GM18909 (cell line): ENCODE data around the gene ATP9B.

Experiments used
- ATAC-seq: cut with Tn5 transposase; IDR thresholded peaks from one replicate; pipeline ENCODE4 v1.9.1; 2021; ENCODE audit warnings: mild to moderate bottlenecking; ENCODE audit not compliant: unreplicated experiment, poor library complexity

Gene ATP9B, protein sequence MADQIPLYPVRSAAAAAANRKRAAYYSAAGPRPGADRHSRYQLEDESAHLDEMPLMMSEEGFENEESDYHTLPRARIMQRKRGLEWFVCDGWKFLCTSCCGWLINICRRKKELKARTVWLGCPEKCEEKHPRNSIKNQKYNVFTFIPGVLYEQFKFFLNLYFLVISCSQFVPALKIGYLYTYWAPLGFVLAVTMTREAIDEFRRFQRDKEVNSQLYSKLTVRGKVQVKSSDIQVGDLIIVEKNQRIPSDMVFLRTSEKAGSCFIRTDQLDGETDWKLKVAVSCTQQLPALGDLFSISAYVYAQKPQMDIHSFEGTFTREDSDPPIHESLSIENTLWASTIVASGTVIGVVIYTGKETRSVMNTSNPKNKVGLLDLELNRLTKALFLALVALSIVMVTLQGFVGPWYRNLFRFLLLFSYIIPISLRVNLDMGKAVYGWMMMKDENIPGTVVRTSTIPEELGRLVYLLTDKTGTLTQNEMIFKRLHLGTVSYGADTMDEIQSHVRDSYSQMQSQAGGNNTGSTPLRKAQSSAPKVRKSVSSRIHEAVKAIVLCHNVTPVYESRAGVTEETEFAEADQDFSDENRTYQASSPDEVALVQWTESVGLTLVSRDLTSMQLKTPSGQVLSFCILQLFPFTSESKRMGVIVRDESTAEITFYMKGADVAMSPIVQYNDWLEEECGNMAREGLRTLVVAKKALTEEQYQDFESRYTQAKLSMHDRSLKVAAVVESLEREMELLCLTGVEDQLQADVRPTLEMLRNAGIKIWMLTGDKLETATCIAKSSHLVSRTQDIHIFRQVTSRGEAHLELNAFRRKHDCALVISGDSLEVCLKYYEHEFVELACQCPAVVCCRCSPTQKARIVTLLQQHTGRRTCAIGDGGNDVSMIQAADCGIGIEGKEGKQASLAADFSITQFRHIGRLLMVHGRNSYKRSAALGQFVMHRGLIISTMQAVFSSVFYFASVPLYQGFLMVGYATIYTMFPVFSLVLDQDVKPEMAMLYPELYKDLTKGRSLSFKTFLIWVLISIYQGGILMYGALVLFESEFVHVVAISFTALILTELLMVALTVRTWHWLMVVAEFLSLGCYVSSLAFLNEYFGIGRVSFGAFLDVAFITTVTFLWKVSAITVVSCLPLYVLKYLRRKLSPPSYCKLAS

DNA sequence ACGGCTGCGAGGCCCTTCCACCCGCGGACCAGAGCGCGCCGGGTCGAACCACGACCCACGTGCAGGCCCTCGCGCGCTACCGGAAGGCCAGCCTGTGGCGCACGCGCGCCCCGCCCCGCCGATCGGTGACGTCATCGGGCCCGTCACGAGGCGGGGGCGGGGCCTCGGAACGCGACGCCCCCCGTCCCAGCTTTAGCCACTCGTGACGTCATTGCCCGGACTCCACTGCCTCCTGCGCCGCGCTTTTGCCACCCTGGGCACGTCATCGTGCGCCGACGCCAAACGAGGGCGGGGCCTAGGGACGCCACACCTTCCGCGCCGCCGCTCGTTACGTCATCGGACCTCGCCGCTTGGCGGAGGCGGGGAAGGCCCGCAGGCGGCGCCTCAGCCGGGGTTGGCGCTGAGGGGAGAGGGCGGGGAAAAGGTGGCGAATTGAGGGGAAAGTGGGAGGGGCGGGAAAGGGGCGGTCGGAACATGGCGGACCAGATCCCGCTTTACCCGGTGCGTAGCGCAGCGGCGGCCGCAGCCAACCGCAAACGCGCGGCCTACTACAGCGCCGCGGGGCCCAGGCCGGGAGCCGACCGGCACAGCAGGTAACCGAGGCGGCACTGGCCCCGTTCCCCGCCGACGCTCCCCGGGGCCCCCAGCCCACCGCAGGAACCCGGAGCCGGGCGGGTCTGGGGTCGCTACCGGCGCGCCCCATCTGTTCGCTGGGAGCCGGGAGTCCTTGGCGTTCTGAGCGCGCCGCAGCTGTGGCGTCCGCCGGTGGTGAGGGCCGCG is at the start of gene ATP9B:
Gene ATP9B, plus strand, starts transcription at position 458 of the 780 bp plus-strand sequence. Its CDS starts 17 bp downstream, at position 475.
- ATAC-seq = peak; percentile 94

DNA sequence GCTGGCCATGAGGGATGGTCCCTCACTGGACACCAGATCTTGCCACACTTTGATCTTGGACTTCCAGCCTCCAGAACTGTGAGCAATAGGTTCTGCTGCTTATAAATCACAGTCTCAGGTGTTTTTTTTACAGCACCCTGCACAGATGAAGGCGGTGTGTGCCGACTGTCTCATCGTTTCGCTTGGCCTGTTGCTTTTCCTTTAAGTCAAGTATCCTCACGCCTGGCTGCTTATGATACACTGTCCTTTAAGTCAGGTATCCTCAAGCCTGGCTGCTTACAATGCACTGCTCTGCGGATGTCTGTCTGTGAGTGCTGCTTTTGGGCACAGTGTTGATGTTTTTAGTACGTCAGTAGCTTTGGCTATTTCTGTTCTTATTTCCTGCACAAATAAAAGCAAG is 49.3 kb upstream of the ATP9B start:
- ATAC-seq = no peak

DNA sequence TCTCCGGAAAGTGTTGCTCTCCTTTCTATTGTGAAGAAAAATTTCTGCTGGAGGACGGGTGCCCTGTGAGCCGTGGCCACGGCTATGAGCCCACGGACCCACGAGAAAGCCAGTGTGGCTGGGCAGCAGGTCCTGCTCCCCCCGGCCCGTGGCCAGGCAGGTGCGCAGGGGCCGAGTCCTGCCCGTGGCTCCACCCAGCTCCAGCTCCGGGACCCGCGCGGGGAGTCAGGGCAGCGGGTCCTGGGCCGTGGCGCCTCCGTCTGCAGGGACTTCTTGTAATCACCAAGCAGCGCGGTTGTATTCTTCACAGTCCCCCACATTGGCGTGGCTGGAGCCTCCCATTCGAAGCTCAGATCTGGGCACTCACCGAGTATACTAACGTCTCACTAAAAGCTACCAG is 46.6 kb upstream of the ATP9B start:
- no peak for ATAC-seq

DNA sequence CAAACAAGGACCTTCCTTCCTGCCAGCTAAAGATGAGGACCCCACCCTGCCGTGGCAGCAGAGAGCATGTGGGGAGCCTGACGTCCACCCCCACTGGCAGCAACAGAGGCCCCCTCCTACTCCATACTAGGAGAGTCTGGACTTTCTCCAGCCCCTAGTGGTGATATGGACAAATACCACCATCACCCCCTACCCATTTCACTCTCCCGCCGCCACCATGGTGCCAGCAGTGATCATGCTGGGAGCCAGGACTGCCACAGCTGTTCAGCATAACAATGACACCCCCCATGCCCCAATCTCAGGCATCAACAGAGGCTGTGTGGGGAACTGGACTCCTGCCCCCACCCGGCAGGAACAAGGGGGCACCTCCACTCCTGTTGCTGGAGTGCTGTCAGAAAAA is 42.7 kb upstream of the ATP9B start:
- ATAC-seq = no peak

DNA sequence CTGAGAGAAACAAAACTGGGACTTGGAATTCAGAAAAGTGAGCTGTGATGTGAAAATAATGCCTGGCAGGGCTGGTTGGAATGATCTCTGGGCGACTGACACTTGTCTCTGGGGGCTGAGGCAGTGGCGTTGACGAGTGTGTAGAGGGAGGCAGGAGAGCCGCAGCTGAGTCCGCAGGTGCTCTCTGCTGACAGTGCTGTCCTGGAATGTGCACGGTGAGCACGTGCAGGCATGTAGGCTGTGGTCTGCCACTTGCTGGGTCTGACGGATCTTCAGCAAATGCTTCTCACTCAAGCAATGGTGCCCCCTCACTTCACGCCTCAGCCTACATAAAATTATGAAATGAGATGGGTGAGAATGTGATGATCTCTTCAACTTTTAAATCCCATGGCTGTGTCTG is 38.5 kb upstream of the ATP9B start:
- ATAC-seq = no peak

DNA sequence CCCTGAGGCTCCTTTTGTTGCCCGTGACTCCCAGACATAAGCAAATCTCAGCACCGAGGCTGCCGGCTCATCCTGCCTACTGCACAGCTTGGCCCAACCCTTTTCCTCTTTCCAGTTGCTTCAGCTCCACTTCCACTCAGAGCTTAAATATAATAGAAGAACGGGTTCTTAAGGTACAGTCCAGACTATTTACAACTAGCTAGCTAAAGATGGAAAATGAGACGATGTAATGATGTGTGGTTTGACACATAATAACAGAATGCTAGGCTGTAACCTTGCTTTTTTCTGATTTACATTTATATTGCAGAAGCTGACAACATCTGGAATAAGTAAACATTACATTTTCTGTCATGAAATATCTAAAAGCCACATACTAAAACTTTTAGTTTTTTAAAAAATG is 26.9 kb upstream of the ATP9B start:
- no peak for ATAC-seq

DNA sequence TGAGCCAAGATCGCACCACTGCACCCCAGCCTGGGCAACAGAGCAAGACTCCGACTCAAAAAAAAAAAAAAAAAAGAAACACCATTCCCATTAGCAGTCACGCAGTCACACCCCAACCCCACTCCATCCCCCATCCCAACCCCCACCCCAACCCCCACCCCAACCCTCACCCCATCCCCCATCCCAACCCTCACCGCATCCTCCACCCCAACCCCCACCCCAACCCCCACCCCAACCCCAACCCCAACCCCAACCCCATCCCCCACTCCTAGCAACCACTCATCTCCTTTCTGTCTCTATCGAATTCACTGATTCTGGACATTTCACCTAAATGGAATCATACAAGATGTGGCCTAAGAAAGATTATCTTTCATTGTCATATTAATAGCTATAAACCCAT is 25.9 kb upstream of the ATP9B start:
- no peak for ATAC-seq

DNA sequence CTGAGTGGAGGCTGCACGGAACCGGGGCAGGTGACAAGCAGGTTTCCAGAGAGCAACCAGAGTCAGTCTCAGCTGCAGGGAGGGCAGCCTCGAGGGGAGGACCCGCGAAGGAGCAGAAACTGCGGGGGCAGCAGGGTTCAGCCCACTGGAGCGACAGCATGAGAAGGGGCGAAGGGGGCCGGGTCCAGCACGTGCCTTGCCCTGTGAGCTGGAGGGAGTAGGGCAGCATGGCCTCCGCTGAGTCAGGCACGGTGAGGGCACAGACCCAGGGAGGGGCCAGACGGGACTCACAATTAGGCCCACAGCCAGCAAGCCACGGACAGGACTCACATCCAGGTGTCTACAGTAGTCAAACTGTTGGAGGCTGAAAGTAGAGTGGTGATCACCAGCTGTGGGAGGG is 22.7 kb upstream of the ATP9B start:
- no peak for ATAC-seq

DNA sequence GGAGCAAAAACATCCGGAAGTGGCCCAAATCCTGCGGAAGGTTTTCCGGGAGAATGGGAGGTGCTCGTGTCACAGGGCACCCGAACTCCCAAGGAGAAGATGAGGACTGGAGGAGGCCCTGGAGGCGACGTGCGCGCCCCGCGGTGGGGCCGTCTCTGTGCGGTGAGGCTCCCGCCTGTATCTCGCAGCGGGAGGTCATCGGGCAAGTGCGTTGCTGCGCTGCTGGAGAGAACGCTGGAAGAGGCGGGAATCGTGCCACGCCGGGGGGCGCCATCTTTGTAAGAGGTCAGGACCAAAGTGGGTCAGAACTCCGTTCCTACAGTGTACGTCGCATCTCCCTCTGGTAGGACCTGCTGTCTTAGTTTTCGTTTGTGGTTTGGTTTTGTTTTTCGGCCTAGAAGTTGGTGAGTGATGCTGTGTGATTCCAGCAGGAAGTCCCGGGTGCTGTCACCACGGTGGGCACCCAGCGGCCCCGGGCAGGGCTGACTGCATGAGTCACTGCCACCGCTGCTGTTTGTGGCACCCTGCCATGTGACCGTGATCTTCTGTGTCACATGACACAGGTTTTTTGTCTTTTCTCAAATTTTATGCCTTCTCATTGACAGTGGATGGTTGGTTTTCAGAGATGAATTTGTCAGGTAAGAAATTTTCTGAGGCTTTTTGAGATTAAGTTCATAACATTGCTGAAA is 21.5 kb upstream of the ATP9B start:
- ATAC-seq = no peak

DNA sequence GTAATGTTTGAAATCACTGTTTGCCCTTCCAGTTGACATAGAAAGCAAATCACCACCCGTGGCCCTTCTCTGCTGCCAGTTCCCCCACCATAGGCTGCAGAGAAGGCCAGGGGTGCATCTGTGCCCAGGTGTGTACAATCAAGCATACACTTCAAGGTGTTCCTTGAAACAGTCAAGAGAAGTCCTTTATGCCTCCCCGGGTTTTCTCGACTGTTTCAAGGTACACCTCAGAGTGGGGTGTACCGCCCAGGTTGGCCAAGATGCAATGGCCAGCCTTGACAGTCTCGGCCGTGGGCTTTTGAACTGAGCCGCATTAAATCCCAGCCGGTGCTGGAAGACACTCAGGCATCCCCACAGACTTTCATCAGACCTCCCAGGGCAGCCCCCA is 21.0 kb upstream of the ATP9B start:
- no peak for ATAC-seq

DNA sequence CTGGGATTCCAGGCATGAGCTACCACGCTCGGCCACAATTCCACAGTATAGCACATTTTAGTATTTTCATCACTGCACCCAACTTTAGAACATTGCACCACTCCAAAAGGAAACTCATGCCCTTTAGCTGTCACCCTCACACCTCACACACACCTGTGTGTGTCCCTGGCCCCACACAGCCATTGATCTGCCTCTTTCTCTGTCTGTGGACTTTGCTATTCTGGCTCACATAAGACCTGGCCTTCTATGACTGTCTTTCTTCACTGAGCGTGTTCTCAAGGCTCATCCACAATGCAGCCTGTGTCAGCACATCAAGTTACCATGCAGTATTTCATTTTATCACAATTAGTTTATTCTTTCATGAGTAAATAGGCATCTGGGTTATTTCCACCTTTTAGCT is 19.7 kb upstream of the ATP9B start:
- ATAC-seq = no peak

DNA sequence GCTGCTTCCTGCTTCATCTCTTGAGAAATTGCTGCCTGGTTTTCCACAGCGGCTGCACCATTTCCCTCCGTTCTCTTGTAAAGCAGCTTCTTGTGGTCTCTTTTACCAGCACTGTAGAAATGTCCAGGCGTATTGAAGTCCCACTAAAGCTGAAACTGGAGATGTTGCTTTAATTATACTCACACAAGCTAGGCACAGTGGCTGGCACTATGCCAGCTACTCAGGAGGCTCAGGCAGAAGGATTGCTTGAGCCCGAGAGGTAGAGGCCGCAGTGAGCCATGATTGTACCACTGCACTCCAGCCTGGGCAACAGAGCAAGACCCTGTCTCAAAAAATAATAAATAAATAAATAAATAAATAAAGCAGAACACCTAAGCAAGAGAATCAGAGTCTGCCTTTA is 19.2 kb upstream of the ATP9B start:
- ATAC-seq = no peak

DNA sequence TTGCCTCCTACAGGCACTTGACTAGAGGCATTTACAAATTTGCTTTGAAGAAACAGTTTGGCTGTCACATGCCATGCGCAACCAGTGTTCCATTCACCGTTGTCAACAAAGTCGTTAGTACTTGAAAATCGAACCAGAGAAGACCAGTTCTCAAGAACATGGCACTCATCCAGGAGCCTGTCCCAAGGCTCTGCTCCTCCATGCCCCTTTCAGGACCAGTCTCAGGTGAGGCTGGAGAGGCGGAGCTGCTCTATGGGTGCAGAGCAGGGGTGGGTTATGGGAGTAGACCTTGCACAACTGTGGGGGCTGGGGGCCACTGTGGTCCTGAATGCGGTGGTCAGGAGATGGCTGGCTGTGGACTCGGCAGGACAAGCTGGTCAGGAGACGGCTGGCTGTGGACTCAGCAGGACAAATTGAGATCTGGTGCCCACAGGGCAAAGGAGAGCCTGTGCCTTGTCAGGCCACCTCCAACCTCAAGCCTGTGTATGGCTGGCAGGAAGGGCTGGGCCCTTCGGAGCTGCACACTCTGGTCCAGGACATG is 12.3 kb upstream of the ATP9B start:
- no peak for ATAC-seq

DNA sequence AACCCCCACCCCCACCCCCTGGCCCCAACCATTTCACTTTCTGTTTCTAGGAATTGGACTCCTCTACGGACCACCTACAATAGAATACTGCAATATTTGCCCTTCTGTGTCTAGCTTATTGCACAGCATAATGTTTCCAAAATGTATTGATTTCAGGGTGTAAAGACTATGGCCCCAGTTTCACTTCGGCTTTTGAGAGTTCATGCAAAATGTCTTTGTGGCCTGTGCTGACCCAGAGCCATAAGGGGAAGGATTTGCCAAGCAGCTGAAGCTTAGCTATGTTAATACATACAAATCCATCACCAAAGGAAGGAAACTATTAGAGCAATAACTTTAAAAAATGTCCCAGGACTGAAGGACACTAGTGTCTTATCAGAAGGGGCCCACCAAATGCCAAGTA is 11.2 kb upstream of the ATP9B start:
- no peak for ATAC-seq

DNA sequence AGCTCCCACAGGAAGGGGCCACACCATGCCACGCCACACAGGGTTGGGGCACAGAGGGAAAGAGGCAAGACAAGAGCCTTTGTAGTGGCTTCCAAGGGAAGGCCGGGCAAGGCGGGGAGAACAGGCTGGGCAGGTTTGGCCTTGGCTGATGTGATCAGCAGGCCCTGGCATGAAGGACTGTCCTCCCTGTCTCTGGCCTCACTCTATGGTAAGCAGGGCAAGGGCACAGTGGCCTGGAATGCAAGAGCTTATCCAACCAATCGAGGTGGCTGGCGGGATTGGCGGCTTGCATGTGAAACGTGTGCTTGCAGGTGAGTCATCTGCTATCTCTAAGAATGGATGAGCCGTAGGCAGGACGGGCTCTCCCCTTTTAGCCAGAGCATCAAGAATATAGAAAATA is 6.4 kb upstream of the ATP9B start:
- no peak for ATAC-seq

DNA sequence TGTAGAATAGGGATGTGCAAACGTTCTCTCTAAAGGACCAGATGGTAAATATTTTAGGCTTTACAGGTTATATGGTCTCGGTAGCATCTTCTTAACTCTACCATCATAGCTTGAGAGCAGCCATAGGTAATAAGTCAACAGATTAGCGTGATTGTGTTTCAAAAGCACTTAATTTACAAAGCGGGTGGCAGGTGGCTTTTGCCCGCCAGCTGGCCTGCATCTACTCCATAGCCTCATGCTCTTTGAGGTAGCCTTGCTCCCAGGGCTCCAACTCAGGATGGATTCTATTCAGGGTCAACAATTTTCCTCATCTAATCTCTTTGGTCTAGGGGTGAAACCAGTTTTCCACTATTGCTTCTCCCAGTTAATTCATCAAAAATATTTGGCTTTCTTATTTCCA is 5.0 kb upstream of the ATP9B start:
- no peak for ATAC-seq

DNA sequence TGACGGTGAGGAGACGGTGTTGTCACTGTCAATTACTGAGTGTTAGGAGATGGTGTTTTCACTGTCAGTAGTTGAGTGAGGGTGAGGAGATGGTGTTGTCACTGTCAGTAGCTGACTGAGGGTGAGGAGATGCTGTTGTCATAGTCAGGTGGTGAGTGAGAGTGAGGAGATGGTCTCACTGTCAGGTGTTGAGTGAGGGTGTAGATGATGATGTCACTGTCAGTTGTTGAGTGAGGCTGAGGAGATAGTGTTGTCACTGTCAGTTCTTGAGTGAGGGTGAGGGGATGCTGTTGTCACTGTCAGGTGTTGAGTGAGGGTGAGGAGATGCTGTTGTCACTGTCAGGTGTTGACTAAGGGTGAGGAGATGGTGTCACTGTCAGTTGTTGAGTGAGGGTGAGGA is 3.4 kb upstream of the ATP9B start:
- no peak for ATAC-seq

DNA sequence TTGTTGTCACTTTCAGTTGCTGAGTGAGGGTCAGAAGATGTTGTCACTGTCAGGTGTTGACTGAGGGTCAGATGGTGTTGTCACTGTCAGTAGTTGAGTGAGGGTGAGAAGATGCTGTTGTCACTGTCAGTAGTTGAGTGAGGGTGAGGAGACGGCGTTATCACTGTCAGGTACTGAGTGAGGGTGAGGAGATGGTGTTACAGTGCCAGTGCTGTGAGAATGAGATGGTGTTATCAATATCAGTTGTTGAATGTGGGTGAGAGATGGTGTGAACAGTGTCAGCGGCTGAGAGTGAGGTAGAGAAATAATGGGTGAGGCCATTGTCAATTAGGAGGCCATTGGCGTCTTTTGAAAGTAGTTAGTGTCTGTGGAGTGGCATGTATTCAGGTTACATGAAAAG is 1.6 kb upstream of the ATP9B start:
- no peak for ATAC-seq

DNA sequence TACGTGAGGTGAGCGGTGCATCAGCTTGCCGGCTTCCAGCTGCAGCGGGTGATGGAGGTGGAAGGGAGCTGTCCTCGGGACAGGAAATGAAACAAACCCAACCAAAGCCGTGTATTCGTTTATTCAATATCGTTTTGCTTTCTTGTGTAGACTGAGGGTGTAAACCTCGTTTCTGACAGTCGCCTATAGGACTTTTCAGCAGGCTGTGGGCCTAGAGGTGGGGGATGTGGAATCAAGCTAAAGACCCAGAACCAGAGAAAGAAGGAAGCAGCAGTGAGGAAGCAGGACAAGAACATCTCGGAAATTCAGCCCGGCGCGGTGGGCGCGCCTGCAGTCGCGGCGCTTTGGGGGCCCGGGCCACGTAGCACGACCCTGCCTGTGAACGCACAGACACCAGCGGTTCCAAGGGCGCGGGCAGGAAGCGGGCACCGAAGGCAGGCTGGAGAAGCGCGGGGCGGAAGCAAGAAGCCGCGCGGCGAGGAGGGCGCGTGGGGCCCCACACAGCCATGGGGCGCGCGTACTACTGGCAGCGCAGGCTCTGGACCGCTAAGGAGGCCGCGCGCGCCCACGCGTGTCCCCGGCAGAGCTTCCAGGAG is 755 bp upstream of the ATP9B start:
- ATAC-seq = no peak
